Breast epithelium (tissue), 4 donors: ENCODE data around the gene DYRK1B. TPM values are rescaled to one million over a fixed set of nuclear protein-coding genes. Genes with fewer than 3 reads are reported as not detected.

Source experiments
- DNase-seq, 2 donors: peaks; one replicate each; pipeline ENCODE4 v3.0.0-alpha.2; 2019; ENCODE audit warnings: low spot score in 2 of 2
- H3K27ac ChIP-seq, 2 donors: fragments of 200-600 bp; sonication (generic) in 1 of 2; one replicate each; pipeline ENCODE4 v1.5.1; 2016 to 2019; ENCODE audit warnings: mild to moderate bottlenecking in 1 of 2
- H3K27me3 ChIP-seq, 2 donors: fragments of 200-600 bp; sonication (generic) in 1 of 2; one replicate each; pipeline versions ENCODE4 v1.5.1 to v1.6.0; 2017 to 2019; ENCODE audit warnings: control low read depth in 1 of 2, mild to moderate bottlenecking in 1 of 2
- H3K36me3 ChIP-seq: fragments of 200-600 bp; one replicate; pipeline ENCODE4 v1.5.1; 2019
- H3K4me1 ChIP-seq, 2 donors: fragments of 200-600 bp; sonication (generic); one replicate each; pipeline ENCODE4 v1.5.1; 2016 to 2019; ENCODE audit warnings: control low read depth in 1 of 2
- H3K4me3 ChIP-seq, 3 donors: fragments of 200-600 bp; sonication (generic); 1 replicate in 2 of 3; 2 replicates in 1 of 3; pipeline ENCODE4 v1.5.1; 2016 to 2019; ENCODE audit warnings: mild to moderate bottlenecking in 3 of 3, moderate library complexity in 2 of 3
- H3K9me3 ChIP-seq, 2 donors: fragments of 200-600 bp; sonication (generic) in 1 of 2; one replicate each; pipeline ENCODE4 v1.5.1; 2016 to 2019; ENCODE audit warnings: control low read depth in 1 of 2
- POLR2A ChIP-seq: fragments of 450-650 bp; IDR thresholded peaks from one replicate; pipeline ENCODE4 v1.6.1; 2016; ENCODE audit warnings: antibody characterized with exemption, mild to moderate bottlenecking, moderate library complexity
- POLR2AphosphoS5 ChIP-seq, 3 donors: sonication (generic); formaldehyde crosslinking; IDR thresholded peaks; one replicate each; pipeline ENCODE4 v1.6.1; 2017; ENCODE audit warnings: antibody characterized with exemption in 3 of 3
- intact Hi-C: fragments of 100-400 bp; cut with DNase I; formaldehyde crosslinking; loops from one replicate; pipeline ENCODE4 v1.15.1; 2023; ENCODE audit warnings: low total_unique reads
- total RNA-seq, 3 donors: library from RNA; depleted of rRNA; stranded (reverse); fragments of >200 nt; gene quantifications; one replicate each; pipeline ENCODE4 v1.1.0, GENCODE V29; 2016
- TF ChIP-seq, protein P1 (sequence below), 3 donors: fragments of 450-650 bp; IDR thresholded peaks; one replicate each; pipeline ENCODE4 v1.5.1; 2016 to 2017; ENCODE audit warnings: antibody characterized with exemption in 3 of 3, mild to moderate bottlenecking in 3 of 3, moderate library complexity in 3 of 3

The DYRK1B gene
- total RNA-seq, 3 donors from 2014 or later = 6.2 to 12.1 (median 7.0) TPM

DNA sequence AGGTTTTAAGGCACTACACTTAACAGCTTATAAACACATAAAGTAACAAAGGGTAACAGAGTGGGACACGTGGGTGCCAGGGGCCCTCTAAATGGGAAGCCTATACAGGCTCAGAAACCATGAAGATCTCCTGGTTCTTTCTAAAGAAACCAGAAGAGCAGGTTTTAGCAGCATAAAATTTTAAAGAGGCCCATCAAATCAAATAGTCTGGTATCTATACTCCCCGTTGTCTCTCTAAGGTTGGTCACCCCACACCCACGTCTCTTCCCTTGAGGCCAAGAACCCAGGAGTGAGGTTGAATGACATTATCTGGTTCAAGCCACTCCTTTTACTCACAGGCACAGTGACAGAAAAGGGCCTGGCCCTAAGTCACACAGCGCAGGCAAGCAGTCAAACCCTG lies 4.6 kb upstream of the DYRK1B start:
- Histone ChIP-seq H3K9me3 (no peaks in the 10 kb centered on the region), H3K27ac (no peak overlapping the region), H3K4me3 (no peak overlapping the region), H3K27me3 (no peaks in the 10 kb centered on the region), H3K4me1 (peaks cover 0 to 3% of the 10 kb centered on the region in 2 donors), H3K36me3 (no peaks in the 10 kb centered on the region)
- TF ChIP-seq, protein P1, sequence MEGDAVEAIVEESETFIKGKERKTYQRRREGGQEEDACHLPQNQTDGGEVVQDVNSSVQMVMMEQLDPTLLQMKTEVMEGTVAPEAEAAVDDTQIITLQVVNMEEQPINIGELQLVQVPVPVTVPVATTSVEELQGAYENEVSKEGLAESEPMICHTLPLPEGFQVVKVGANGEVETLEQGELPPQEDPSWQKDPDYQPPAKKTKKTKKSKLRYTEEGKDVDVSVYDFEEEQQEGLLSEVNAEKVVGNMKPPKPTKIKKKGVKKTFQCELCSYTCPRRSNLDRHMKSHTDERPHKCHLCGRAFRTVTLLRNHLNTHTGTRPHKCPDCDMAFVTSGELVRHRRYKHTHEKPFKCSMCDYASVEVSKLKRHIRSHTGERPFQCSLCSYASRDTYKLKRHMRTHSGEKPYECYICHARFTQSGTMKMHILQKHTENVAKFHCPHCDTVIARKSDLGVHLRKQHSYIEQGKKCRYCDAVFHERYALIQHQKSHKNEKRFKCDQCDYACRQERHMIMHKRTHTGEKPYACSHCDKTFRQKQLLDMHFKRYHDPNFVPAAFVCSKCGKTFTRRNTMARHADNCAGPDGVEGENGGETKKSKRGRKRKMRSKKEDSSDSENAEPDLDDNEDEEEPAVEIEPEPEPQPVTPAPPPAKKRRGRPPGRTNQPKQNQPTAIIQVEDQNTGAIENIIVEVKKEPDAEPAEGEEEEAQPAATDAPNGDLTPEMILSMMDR (IDR thresholded peaks at IDR 0.05) = no peak
- no peak for TF ChIP-seq POLR2A
- no peak for TF ChIP-seq POLR2AphosphoS5 (IDR thresholded peaks at IDR 0.05)
- no peak for DNase-seq
- intact Hi-C loops = no loop called here

DNA sequence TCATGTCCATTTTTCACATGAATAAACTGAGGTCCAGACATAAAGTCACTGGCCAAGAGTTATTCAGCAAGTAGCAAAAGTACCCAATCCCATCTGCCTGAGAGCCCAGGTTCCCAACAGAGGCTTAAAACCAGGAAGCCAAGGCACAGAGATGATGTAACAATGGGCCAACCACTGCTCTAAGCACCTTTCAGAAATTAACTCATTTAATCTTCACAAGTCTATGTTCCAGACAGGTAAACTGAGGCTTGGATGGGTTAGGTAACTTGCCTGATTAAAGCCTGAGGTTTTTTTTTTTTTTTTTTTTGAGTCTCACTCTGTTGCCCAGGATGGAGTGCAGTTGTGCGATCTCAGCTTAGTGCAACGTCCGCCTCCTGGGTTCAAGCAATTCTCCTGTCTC lies 4.0 kb upstream of the DYRK1B start:
- H3K36me3 ChIP-seq = no peaks in the 10 kb centered on the region
- TF ChIP-seq POLR2A = no peak
- TF ChIP-seq, protein P1 (IDR thresholded peaks at IDR 0.05) = no peak
- no peak for TF ChIP-seq POLR2AphosphoS5 (IDR thresholded peaks at IDR 0.05)
- DNase-seq = no peak
- peaks cover 2 to 3% of the 10 kb centered on the region in 2 donors for H3K4me1 ChIP-seq
- no peaks in the 10 kb centered on the region for H3K27me3 ChIP-seq
- intact Hi-C loops = no loop called here
- no peaks in the 10 kb centered on the region for H3K9me3 ChIP-seq
- H3K27ac ChIP-seq = no peak overlapping the region
- H3K4me3 ChIP-seq = no peak overlapping the region

DNA sequence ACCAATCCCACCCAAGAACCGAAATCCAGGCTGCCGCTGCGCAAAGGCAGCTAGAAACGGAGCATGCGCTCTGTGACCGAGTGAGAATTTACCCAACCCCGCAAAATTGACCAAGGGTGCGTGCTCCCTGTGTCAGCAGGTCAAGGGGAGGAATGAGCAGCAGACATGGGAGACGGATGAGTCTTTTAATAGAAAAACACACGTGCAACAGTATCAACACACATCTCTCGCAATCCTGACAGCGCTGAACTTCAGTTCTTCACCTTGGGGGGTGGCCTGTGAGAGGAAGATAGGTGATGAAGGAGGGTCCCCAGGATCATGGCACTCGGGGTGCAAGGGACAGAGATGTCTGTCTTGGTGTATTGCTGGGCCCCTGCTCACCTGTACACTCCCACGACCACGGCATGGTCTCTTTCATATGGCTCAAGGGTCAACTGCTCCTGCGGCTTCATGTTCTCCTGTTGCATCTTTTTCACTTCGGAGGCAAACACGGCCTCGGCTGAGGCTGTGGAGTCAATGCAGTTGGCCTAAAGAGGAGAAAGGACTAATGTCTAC lies 402 bp upstream of the DYRK1B start:
- TF ChIP-seq, protein P1 (IDR thresholded peaks at IDR 0.05) = no peak
- TF ChIP-seq POLR2AphosphoS5 (IDR thresholded peaks at IDR 0.05) (no peak), POLR2A (no peak)
- Histone ChIP-seq H3K36me3 (no peaks in the 10 kb centered on the region), H3K9me3 (no peaks in the 10 kb centered on the region), H3K4me3 (peak overlapping the region; percentile 87 to 98 (median 96)), H3K27me3 (no peaks in the 10 kb centered on the region), H3K27ac (peak overlapping the region; percentile 95 to 97), H3K4me1 (peaks cover 4 to 6% of the 10 kb centered on the region in 2 donors)
- intact Hi-C loops = no loop called here
- no peak for DNase-seq

DNA sequence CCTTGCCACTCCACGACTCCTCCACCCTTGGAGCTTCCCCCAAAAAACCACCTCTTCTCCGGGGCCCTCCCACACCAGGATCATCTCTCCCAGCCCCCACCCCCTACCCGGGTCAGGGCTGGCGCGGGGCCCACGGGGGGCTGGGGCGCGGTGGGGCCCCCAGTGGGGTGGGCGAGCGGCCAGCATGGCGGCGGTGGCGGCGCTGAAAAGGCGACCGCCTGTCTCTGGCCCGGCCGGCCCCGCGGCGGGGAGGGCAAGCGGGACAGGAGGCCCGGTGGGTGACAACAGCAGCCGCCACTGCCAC lies 850 bp downstream of the DYRK1B start:
- TF ChIP-seq POLR2A (no peak), POLR2AphosphoS5 (IDR thresholded peaks at IDR 0.05) (no peak)
- TF ChIP-seq, protein P1 (IDR thresholded peaks at IDR 0.05) = no peak
- DNase-seq = no peak
- intact Hi-C loops = no loop called here
- Histone ChIP-seq H3K9me3 (no peaks in the 10 kb centered on the region), H3K36me3 (no peaks in the 10 kb centered on the region), H3K4me1 (peaks cover 4 to 6% of the 10 kb centered on the region in 2 donors), H3K27ac (peak overlapping the region; percentile 95 to 97), H3K4me3 (peak overlapping the region; percentile 87 to 98 (median 96)), H3K27me3 (no peaks in the 10 kb centered on the region)

DNA sequence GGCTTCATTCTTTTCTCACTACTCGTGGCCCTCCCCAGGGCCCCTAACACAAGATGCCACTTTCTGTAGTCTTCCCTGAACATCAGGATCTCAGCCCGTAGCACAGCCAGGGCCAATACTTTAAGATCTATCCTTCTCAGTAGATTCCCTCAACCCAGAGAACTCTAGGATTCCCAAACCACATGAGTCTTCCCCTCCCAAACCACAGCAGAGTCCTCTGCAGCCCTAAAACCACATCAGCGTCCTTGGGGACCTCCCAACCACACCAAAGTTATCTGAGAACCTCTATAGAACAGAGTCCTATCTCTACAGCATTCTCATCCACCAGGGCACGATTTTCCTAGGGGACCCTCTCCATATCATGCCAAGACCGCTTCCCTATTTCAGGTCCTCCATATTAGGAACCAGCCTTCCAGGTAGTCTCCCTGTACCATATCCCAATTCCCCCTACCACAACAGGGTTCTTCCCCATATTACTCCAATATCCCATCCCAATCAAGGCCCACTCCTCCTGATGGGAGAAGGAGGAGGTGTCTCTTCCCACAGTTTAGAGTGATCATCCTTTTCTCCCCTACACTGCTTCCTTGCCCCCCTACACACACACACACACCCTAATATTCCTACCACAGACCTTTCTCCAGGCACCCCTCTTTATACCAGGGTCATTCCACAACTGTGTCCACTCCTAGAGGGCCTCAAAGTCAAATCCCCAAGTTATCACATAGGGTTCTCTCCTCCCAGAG lies 1.4 kb downstream of the DYRK1B start:
- no peak for DNase-seq
- TF ChIP-seq, protein P1 (IDR thresholded peaks at IDR 0.05) = no peak
- TF ChIP-seq POLR2AphosphoS5 (IDR thresholded peaks at IDR 0.05) (no peak), POLR2A (no peak)
- Histone ChIP-seq H3K4me1 (peaks cover 4 to 6% of the 10 kb centered on the region in 2 donors), H3K36me3 (no peaks in the 10 kb centered on the region), H3K4me3 (peak overlapping the region; percentile 87 to 98 (median 96)), H3K27ac (peak overlapping the region; percentile 95 to 97), H3K9me3 (no peaks in the 10 kb centered on the region), H3K27me3 (no peaks in the 10 kb centered on the region)
- intact Hi-C loops = no loop called here
